Muscle of arm (tissue), 12 donors: ENCODE measurements around the gene DENND1A. TPM values are rescaled to one million over a fixed set of nuclear protein-coding genes. Genes with fewer than 3 reads are reported as not detected.

Experiments
- DNase-seq: peaks from one replicate; pipeline ENCODE4 v3.0.0-alpha.2; 2013
- polyA plus RNA-seq, 12 donors: library from polyadenylated mRNA; unstranded; fragments of 120-200 nt; gene quantifications; one replicate each; pipeline ENCODE4 v1.2.1, GENCODE V29; 2013; ENCODE audit not compliant: insufficient read length in 12 of 12

The DENND1A gene
- polyA plus RNA-seq, 12 donors: 12.7 to 19.4 (median 13.7) TPM; not detected in 1

GRCh38 chr9:123376218-123377071, 553.5 kb downstream of the DENND1A start:
- DNase-seq: no peak

- no peak for DNase-seq
Measured at GRCh38 chr9:123375469-123376132, 554.3 kb downstream of the DENND1A start.

GRCh38 chr9:123373946-123374345, 556.0 kb downstream of the DENND1A start:
- no peak for DNase-seq

- no peak for DNase-seq
Measured at GRCh38 chr9:123373447-123373923, 556.4 kb downstream of the DENND1A start.

GRCh38 chr9:123372766-123373446, 557.0 kb downstream of the DENND1A start:
- DNase-seq: no peak

- no peak for DNase-seq
Measured at GRCh38 chr9:123371805-123372590, 557.9 kb downstream of the DENND1A start.

- DNase-seq: no peak
Measured at GRCh38 chr9:123371228-123371584, 558.7 kb downstream of the DENND1A start.

GRCh38 chr9:123370526-123371227, 559.2 kb downstream of the DENND1A start:
- DNase-seq: no peak

GRCh38 chr9:123370108-123370507, 559.8 kb downstream of the DENND1A start:
- DNase-seq: no peak

GRCh38 chr9:123369296-123369695, 560.6 kb downstream of the DENND1A start:
- no peak for DNase-seq

- DNase-seq: no peak
Measured at GRCh38 chr9:123368536-123369153, 561.3 kb downstream of the DENND1A start.

GRCh38 chr9:123368023-123368422, 561.9 kb downstream of the DENND1A start:
- no peak for DNase-seq

- DNase-seq: no peak
Measured at GRCh38 chr9:123365881-123366528, 563.9 kb downstream of the DENND1A start.

- no peak for DNase-seq
Measured at GRCh38 chr9:123365287-123365880, 564.5 kb downstream of the DENND1A start.

- DNase-seq: no peak
Measured at GRCh38 chr9:123364241-123364824, 565.6 kb downstream of the DENND1A start.

GRCh38 chr9:123362856-123363255, 567.1 kb downstream of the DENND1A start:
- DNase-seq: no peak

- DNase-seq: no peak
Measured at GRCh38 chr9:123361731-123362510, 568.0 kb downstream of the DENND1A start.

- DNase-seq: no peak
Measured at GRCh38 chr9:123361086-123361730, 568.7 kb downstream of the DENND1A start.
